ENCODE results near the gene ATP11B.

Gene ATP11B

GRCh38 chr3:182794455-182795388, 1.4 kb downstream of the ATP11B start:
- peak; percentile 6; the same call in 1 of the 3 replicates for ATAC-seq
- TF ChIP-seq BACH2 (CRISPR knock-in tag; IDR thresholded peaks at IDR 0.05; ENCODE audit: borderline replicate concordance) (no peak), ISL1 (CRISPR knock-in tag; IDR thresholded peaks at IDR 0.05) (0 out of 2 replicates have a peak, but pooled peaks have one; percentile 6), ARNTL (CRISPR knock-in tag; IDR thresholded peaks at IDR 0.05; ENCODE audit: borderline replicate concordance, low read depth) (no peak), ESRRG (CRISPR knock-in tag; IDR thresholded peaks at IDR 0.05) (no peak), ZNF565 (CRISPR knock-in tag; conservative IDR thresholded peaks at IDR 0.05; ENCODE audit: low read depth) (no peak), OSR1 (CRISPR knock-in tag; IDR thresholded peaks at IDR 0.05) (no peak), TOX (CRISPR knock-in tag; IDR thresholded peaks at IDR 0.05; ENCODE audit: borderline replicate concordance) (no peak)
- TF ChIP-seq, protein P1, sequence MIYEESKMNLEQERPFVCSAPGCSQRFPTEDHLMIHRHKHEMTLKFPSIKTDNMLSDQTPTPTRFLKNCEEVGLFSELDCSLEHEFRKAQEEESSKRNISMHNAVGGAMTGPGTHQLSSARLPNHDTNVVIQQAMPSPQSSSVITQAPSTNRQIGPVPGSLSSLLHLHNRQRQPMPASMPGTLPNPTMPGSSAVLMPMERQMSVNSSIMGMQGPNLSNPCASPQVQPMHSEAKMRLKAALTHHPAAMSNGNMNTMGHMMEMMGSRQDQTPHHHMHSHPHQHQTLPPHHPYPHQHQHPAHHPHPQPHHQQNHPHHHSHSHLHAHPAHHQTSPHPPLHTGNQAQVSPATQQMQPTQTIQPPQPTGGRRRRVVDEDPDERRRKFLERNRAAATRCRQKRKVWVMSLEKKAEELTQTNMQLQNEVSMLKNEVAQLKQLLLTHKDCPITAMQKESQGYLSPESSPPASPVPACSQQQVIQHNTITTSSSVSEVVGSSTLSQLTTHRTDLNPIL (CRISPR knock-in tag; IDR thresholded peaks at IDR 0.05; ENCODE audit: low read depth): no peak

DNA sequence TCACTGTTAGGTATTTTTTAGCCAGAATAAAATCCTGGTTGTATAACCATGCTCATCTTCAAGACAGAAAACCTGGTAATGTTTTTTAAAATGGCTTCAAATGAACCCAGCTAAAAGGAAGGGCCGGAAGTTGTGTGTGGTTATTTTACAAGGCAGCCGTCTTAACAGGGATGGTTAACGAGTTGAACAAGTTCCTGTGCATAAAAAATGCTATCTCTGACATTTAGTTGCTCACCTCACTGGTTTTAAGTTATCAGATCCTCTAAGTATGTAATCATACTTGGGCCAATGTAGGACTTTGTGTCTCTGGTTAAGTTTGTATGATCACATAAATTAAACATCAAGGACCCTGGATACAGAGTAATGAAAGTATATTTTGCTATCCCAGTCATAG, 2.1 kb downstream of the ATP11B start:
- TF ChIP-seq ZNF70 (CRISPR knock-in tag; IDR thresholded peaks at IDR 0.05) (no peak), ZC3H10 (CRISPR knock-in tag; IDR thresholded peaks at IDR 0.05) (no peak), ZNF8 (CRISPR knock-in tag; IDR thresholded peaks at IDR 0.05) (no peak), ESRRG (CRISPR knock-in tag; IDR thresholded peaks at IDR 0.05) (no peak), ZFP3 (CRISPR knock-in tag; IDR thresholded peaks at IDR 0.05) (no peak), OSR1 (CRISPR knock-in tag; IDR thresholded peaks at IDR 0.05) (no peak), CSDC2 (CRISPR knock-in tag; IDR thresholded peaks at IDR 0.05) (no peak)
- TF ChIP-seq, protein P1 (CRISPR knock-in tag; IDR thresholded peaks at IDR 0.05; ENCODE audit: low read depth): no peak
- no peak for ATAC-seq

GRCh38 chr3:182796310-182796709, 3.0 kb downstream of the ATP11B start:
- ATAC-seq: no peak
- no peak for TF ChIP-seq BACH2 (CRISPR knock-in tag; IDR thresholded peaks at IDR 0.05; ENCODE audit: borderline replicate concordance)
- TF ChIP-seq RARB (CRISPR knock-in tag; IDR thresholded peaks at IDR 0.05): no peak
- TF ChIP-seq ZFP3 (CRISPR knock-in tag; IDR thresholded peaks at IDR 0.05): no peak
- TF ChIP-seq CSDC2 (CRISPR knock-in tag; IDR thresholded peaks at IDR 0.05): no peak
- no peak for TF ChIP-seq OSR1 (CRISPR knock-in tag; IDR thresholded peaks at IDR 0.05)
- no peak for TF ChIP-seq TSHZ2 (CRISPR knock-in tag; IDR thresholded peaks at IDR 0.05)
- no peak for TF ChIP-seq GLIS3 (CRISPR knock-in tag; IDR thresholded peaks at IDR 0.05)
- TF ChIP-seq PPARA (CRISPR knock-in tag; IDR thresholded peaks at IDR 0.05; ENCODE audit: borderline replicate concordance): no peak
- TF ChIP-seq TCF4 (CRISPR knock-in tag; IDR thresholded peaks at IDR 0.05; ENCODE audit: borderline replicate concordance): no peak
- no peak for TF ChIP-seq ZNF565 (CRISPR knock-in tag; conservative IDR thresholded peaks at IDR 0.05; ENCODE audit: low read depth)
- TF ChIP-seq, protein P1 (CRISPR knock-in tag; IDR thresholded peaks at IDR 0.05; ENCODE audit: low read depth): no peak
- TF ChIP-seq ZNF8 (CRISPR knock-in tag; IDR thresholded peaks at IDR 0.05): no peak
- no peak for TF ChIP-seq POU6F1 (CRISPR knock-in tag; IDR thresholded peaks at IDR 0.05; ENCODE audit: borderline replicate concordance, low read depth)
- TF ChIP-seq ZNF70 (CRISPR knock-in tag; IDR thresholded peaks at IDR 0.05): no peak
- TF ChIP-seq ARNTL (CRISPR knock-in tag; IDR thresholded peaks at IDR 0.05; ENCODE audit: borderline replicate concordance, low read depth): no peak
- no peak for TF ChIP-seq TOX (CRISPR knock-in tag; IDR thresholded peaks at IDR 0.05; ENCODE audit: borderline replicate concordance)
- TF ChIP-seq, protein P2, sequence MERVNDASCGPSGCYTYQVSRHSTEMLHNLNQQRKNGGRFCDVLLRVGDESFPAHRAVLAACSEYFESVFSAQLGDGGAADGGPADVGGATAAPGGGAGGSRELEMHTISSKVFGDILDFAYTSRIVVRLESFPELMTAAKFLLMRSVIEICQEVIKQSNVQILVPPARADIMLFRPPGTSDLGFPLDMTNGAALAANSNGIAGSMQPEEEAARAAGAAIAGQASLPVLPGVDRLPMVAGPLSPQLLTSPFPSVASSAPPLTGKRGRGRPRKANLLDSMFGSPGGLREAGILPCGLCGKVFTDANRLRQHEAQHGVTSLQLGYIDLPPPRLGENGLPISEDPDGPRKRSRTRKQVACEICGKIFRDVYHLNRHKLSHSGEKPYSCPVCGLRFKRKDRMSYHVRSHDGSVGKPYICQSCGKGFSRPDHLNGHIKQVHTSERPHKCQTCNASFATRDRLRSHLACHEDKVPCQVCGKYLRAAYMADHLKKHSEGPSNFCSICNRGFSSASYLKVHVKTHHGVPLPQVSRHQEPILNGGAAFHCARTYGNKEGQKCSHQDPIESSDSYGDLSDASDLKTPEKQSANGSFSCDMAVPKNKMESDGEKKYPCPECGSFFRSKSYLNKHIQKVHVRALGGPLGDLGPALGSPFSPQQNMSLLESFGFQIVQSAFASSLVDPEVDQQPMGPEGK (CRISPR knock-in tag; IDR thresholded peaks at IDR 0.05; ENCODE audit: borderline replicate concordance): no peak
